ENCODE data around the gene PLA2G2C.
A peak's percentile ranks its signal among the peaks of the same experiment; 100 is the strongest.

The PLA2G2C gene

DNA sequence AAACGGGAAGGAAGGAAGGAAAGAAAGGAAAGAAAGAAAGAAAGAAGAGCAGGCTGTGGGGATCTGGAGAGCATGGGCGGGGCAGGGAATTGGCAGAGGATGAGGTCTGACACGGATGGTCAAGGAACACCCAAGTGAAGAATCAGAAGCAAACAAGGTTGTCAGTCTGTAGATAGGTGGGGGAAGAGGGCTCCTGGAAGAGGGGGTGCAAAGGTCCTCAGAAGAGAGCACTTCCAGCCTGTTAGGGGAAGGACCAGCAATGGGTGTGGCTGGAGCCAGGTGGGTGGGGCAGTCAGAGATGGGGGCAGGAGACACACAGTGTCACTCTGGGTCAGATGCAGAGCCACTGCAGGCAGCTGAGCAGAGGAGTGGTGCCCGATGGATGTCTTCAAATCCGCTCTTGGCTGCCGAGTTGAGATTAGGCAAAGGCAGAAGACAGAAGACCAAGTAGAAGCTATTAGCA, 11.0 kb upstream of the PLA2G2C start:
- H3K4me3 ChIP-seq (ENCODE audit: low read depth, low read length) = no peak overlapping the region
- TF ChIP-seq, protein P1, sequence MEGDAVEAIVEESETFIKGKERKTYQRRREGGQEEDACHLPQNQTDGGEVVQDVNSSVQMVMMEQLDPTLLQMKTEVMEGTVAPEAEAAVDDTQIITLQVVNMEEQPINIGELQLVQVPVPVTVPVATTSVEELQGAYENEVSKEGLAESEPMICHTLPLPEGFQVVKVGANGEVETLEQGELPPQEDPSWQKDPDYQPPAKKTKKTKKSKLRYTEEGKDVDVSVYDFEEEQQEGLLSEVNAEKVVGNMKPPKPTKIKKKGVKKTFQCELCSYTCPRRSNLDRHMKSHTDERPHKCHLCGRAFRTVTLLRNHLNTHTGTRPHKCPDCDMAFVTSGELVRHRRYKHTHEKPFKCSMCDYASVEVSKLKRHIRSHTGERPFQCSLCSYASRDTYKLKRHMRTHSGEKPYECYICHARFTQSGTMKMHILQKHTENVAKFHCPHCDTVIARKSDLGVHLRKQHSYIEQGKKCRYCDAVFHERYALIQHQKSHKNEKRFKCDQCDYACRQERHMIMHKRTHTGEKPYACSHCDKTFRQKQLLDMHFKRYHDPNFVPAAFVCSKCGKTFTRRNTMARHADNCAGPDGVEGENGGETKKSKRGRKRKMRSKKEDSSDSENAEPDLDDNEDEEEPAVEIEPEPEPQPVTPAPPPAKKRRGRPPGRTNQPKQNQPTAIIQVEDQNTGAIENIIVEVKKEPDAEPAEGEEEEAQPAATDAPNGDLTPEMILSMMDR (IDR thresholded peaks at IDR 0.05; ENCODE audit: low read depth, low read length, missing control alignments) = no peak
- DNase-seq (ENCODE audit: low read depth) = no peak

DNA sequence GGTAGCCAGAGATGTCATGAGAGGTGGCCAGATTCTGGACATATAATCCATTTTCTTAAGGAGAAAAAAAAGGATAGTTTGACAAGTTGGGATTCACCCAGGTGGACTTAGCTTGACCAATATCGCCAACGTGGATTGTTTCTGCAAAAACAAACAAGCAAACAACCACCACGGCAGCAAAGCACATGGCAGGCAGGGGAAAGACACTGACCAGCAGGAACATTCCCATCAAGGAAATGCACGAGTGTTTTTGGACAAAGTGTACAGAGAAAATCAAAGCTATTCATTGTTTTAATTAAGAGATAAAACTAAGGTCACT, 9.1 kb upstream of the PLA2G2C start:
- TF ChIP-seq, protein P1 (IDR thresholded peaks at IDR 0.05; ENCODE audit: low read depth, low read length, missing control alignments) = no peak
- no peak for DNase-seq (ENCODE audit: low read depth)
- no peak overlapping the region for H3K4me3 ChIP-seq (ENCODE audit: low read depth, low read length)

DNA sequence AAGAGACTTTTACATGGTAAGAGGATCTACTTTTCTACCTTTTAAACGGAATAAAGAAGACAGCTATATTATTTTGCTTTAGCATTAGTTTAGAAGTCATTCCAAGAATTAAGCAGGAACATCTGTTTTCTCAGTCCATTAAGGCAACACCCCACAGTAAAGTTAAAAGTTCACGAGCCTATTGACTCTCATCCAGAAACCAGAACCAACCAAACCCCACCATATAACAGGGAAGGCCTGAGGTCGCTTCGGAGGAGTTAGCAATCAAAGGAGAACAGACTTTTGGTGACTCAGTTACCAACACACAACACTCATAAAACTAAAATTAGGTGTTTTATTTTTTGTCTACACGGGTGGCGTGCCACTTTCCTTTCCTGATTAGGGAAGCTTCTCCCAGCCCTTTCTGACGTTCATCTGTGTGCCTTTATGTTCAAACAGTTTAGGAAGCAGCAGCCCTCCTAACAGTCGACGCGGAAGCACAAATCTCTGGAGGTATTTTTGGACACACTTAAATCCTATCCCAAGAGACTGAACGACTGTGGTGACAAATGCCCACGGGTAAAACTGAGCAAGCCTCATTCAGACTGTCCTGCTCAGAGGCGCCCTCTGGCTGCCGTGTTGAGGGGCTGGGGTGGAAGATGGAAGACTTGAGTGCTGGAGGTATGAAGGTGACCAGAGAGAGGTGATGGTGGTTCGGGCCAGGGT, 8.6 kb upstream of the PLA2G2C start:
- TF ChIP-seq, protein P1 (IDR thresholded peaks at IDR 0.05; ENCODE audit: low read depth, low read length, missing control alignments) = peak; percentile 91
- H3K4me3 ChIP-seq (ENCODE audit: low read depth, low read length) = no peak overlapping the region
- DNase-seq (ENCODE audit: low read depth) = no peak

DNA sequence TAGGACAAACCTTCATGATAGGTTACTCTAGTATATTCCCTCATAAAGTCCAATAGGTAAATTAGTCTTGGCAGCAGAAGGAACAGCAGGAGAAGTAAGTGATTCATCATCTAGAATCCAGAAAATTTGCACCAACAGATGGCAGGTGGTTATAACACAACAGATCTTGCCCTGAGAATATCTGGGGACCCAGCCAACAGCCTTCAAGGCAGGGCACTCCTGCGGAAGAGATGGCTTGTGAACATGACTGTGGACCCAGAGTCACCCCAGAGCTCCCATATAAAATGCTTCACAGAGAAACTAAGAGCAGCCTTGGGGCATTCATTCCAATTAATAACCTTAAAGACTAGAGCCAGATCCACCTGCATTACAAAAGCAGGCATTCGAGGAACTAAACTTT, 7.9 kb upstream of the PLA2G2C start:
- DNase-seq (ENCODE audit: low read depth) = no peak
- no peak overlapping the region for H3K4me3 ChIP-seq (ENCODE audit: low read depth, low read length)
- TF ChIP-seq, protein P1 (IDR thresholded peaks at IDR 0.05; ENCODE audit: low read depth, low read length, missing control alignments) = no peak

DNA sequence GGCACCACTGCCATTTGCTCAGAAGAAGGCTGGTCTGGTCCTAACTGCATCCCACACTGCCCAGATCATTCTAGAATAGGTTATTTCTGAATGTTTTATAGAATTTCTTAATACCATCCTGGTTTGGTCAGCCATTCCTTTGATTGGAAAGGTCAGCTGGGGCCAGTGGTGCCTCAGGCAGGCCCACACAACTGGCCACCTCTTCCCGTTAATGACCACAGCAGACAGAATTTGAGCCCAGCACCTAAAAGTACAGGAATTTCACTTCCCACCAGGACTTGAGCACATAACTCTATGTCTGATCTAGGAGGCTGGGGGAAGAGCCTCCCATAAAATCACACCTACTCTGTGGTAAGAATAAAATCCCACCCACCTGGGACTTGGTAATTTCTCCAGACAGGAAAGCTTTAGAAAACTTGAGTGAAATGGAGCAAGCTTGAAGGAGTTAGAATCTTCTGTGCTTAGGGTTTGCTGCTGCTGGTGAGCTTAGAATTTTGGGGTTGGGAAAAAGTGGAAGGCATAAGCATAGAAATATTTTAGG, 6.6 kb upstream of the PLA2G2C start:
- no peak overlapping the region for H3K4me3 ChIP-seq (ENCODE audit: low read depth, low read length)
- no peak for DNase-seq (ENCODE audit: low read depth)
- TF ChIP-seq, protein P1 (IDR thresholded peaks at IDR 0.05; ENCODE audit: low read depth, low read length, missing control alignments) = no peak

DNA sequence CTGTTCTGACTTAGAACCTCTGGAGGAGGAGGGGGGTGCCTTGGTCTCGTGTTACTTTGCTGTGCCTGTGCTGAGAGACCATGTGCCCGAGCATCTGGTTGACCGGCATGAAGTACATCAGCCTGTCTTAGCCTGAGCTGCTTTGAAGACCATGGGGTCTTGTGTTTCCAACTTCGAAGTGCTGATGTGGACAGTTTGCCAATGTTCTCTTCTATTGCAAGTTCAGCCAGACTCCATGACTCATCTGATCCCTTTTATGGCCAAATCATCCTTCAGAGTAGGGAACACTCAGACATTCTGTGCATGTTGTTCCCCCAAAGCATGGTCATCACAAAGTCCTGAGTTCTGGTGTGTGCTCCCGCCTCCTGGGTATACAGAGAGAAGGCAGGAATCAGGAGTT, 6.0 kb upstream of the PLA2G2C start:
- TF ChIP-seq, protein P1 (IDR thresholded peaks at IDR 0.05; ENCODE audit: low read depth, low read length, missing control alignments) = no peak
- no peak overlapping the region for H3K4me3 ChIP-seq (ENCODE audit: low read depth, low read length)
- no peak for DNase-seq (ENCODE audit: low read depth)
